ENCODE data around the gene UBXN6.

- TF ChIP-seq CTCF (IDR thresholded peaks at IDR 0.05; ENCODE audit: insufficient read depth, low read length, poor library complexity, severe bottlenecking) (no peak), EZH2phosphoT487 (conservative IDR thresholded peaks at IDR 0.05; ENCODE audit: low read length) (no peak)
These were observed 8.5 kb downstream of the UBXN6 start for GRCh38 chr19:4449022-4449638.
